Medulla oblongata (tissue), 1 donor: ENCODE data around the gene TRPM8.
A peak's percentile ranks its signal among the peaks of the same experiment; 100 is the strongest.

Experiments used
- DNase-seq: peaks from one replicate; pipeline ENCODE4 v3.0.0-alpha.2; 2015; ENCODE audit errors: extremely low spot score

TRPM8 gene

GRCh38 chr2:234002281-234002680, 85.1 kb downstream of the TRPM8 start:
- no peak for DNase-seq

GRCh38 chr2:234003972-234004617, 86.9 kb downstream of the TRPM8 start:
- no peak for DNase-seq

GRCh38 chr2:234005126-234005525, 88.0 kb downstream of the TRPM8 start:
- no peak for DNase-seq

- DNase-seq: no peak
Measured at GRCh38 chr2:234006501-234006900, 89.3 kb downstream of the TRPM8 start.

- no peak for DNase-seq
Measured at GRCh38 chr2:234014427-234014826, 97.3 kb downstream of the TRPM8 start.

GRCh38 chr2:234015861-234016260, 98.7 kb downstream of the TRPM8 start:
- no peak for DNase-seq

- DNase-seq: no peak
Measured at GRCh38 chr2:234019896-234020295, 102.7 kb downstream of the TRPM8 start.

- DNase-seq: no peak
Measured at GRCh38 chr2:234020332-234020731, 103.2 kb downstream of the TRPM8 start.

- DNase-seq: no peak
Measured at GRCh38 chr2:234022424-234022823, 105.3 kb downstream of the TRPM8 start.

- no peak for DNase-seq
Measured at GRCh38 chr2:234024304-234024703, 107.1 kb downstream of the TRPM8 start.

GRCh38 chr2:234025466-234025865, 108.3 kb downstream of the TRPM8 start:
- DNase-seq: peak; percentile 9

GRCh38 chr2:234025891-234026401, 108.8 kb downstream of the TRPM8 start:
- DNase-seq: no peak

GRCh38 chr2:234026693-234027254, 109.6 kb downstream of the TRPM8 start:
- DNase-seq: no peak

- DNase-seq: no peak
Measured at GRCh38 chr2:234027641-234028040, 110.5 kb downstream of the TRPM8 start.

GRCh38 chr2:234029150-234029733, 112.1 kb downstream of the TRPM8 start:
- no peak for DNase-seq

- no peak for DNase-seq
Measured at GRCh38 chr2:234031207-234031606, 114.0 kb downstream of the TRPM8 start.

GRCh38 chr2:234032279-234032856, 115.2 kb downstream of the TRPM8 start:
- DNase-seq: no peak

- no peak for DNase-seq
Measured at GRCh38 chr2:234033174-234033573, 116.0 kb downstream of the TRPM8 start.

GRCh38 chr2:234033885-234034284, 116.7 kb downstream of the TRPM8 start:
- no peak for DNase-seq

- DNase-seq: no peak
Measured at GRCh38 chr2:234038076-234038802, 121.1 kb downstream of the TRPM8 start.

GRCh38 chr2:234044157-234044556, 127.0 kb downstream of the TRPM8 start:
- DNase-seq: no peak

- no peak for DNase-seq
Measured at GRCh38 chr2:234046521-234046920, 129.3 kb downstream of the TRPM8 start.
